K562 treated with DMSO at 1 percent for 4 hours (cell line): ENCODE results near the gene TMEM116. TPM values are rescaled to one million over a fixed set of nuclear protein-coding genes. Genes with fewer than 3 reads are reported as not detected.

Experiments
- total RNA-seq: library from RNA; unstranded; fragments of 300-600 nt; gene quantifications from 2 replicates; pipeline ENCODE4 v1.2.3, GENCODE V29; 2022; ENCODE audit not compliant: insufficient read depth

Gene TMEM116
- total RNA-seq = 14.6 and 18.6 TPM in 2 replicates

DNA sequence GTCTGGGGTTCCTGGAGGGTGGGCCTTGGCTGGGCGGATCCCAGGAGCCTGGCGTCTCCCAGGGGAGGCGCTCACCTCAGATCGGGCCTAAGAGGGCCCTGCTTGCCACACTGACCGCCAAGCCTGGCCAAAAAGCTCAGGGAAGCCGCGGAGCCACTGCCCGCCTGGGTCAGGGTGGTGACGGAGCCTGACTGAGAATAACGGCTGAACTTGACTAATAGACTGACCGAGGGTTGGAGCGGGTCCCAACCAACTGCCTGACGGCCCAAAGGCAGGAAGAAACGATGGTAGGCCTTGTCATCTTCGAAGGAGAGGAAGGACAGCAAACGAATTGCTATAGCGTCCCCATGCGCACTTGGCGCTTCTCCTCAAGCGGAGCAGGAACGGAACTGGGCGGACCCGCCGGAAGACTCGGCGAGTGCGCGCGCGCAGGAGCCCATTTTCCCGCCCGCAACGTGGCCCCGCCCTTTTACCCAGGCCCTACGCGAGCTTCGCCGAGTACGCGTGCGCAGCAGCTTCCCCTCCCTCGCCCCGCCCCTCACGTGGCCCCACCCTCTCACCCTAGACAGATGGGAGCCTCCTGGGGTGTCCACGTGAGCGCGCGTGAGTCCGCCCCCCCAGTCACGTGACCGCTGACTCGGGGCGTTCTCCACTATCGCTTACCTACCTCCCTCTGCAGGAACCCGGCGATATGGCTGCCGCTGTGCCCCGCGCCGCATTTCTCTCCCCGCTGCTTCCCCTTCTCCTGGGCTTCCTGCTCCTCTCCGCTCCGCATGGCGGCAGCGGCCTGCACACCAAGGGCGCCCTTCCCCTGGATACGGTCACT, at the start of gene TMEM116, which contains the start of gene ERP29:
Gene TMEM116, minus strand, starts transcription at position 391 of the 826 bp plus-strand sequence. CDS start 7,895 bp downstream, outside the sequence.
Gene ERP29, plus strand, starts transcription at position 652 of the 826 bp plus-strand sequence. Its CDS starts 40 bp downstream, at position 692.

Other genes starting within 250 kb of the TMEM116 start
- gene ALDH2, start 246.2 kb downstream of the TMEM116 start, total RNA-seq = 61.4 and 81.7 TPM in 2 replicates
- 26.5 and 27.2 TPM in 2 replicates for gene MAPKAPK5, start 170.9 kb downstream of the TMEM116 start, total RNA-seq
- 181 and 189 TPM in 2 replicates for gene ERP29, start 261 bp upstream of the TMEM116 start, total RNA-seq
- gene NAA25, start 95.6 kb upstream of the TMEM116 start, total RNA-seq = 6.2 and 8.1 TPM in 2 replicates
- 59.4 and 63.9 TPM in 2 replicates for gene TRAFD1, start 112.4 kb upstream of the TMEM116 start, total RNA-seq